ENCODE measurements around the gene TBC1D3B.

- TF ChIP-seq EZH2 (IDR thresholded peaks at IDR 0.05; ENCODE audit: low read length, unreplicated experiment), result no peak
- no peak for TF ChIP-seq CTCF (conservative IDR thresholded peaks at IDR 0.05; ENCODE audit: low read depth, low read length)
These were observed 31.3 kb downstream of the TBC1D3B start for GRCh38 chr17:36144981-36145729.

Measured in PC-3 (cell line).